Duodenal mucosa (tissue), 2 donors: ENCODE data around the gene AATK.
A peak's percentile ranks its signal among the peaks of the same experiment; 100 is the strongest.

Experiments
- H3K27ac ChIP-seq: one replicate; pipeline ENCODE4 v1.7.0; 2013; ENCODE audit warnings: low read depth, low read length
- H3K27me3 ChIP-seq, 2 donors: one replicate each; pipeline ENCODE4 v1.7.0; 2013; ENCODE audit warnings: low read length in 2 of 2, control low read depth in 1 of 2; ENCODE audit not compliant: insufficient read depth in 2 of 2, control insufficient read depth in 1 of 2
- H3K36me3 ChIP-seq, 2 donors: one replicate each; pipeline ENCODE4 v1.7.0; 2013; ENCODE audit warnings: low read length in 2 of 2, control low read depth in 1 of 2; ENCODE audit not compliant: insufficient read depth in 2 of 2, control insufficient read depth in 1 of 2
- H3K4me1 ChIP-seq, 2 donors: one replicate each; pipeline ENCODE4 v1.7.0; 2013; ENCODE audit warnings: low read length in 2 of 2, control low read depth in 1 of 2; ENCODE audit not compliant: insufficient read depth in 2 of 2, control insufficient read depth in 1 of 2
- H3K4me3 ChIP-seq, 2 donors: one replicate each; pipeline ENCODE4 v1.7.0; 2013; ENCODE audit warnings: low read length in 2 of 2, low read depth in 1 of 2
- H3K9ac ChIP-seq, 2 donors: one replicate each; pipeline ENCODE4 v1.7.0; 2013; ENCODE audit warnings: low read length in 2 of 2, low read depth in 1 of 2
- H3K9me3 ChIP-seq, 2 donors: one replicate each; pipeline ENCODE4 v1.7.0; 2013; ENCODE audit warnings: low read length in 2 of 2, control low read depth in 1 of 2; ENCODE audit not compliant: control insufficient read depth in 1 of 2

AATK gene

DNA sequence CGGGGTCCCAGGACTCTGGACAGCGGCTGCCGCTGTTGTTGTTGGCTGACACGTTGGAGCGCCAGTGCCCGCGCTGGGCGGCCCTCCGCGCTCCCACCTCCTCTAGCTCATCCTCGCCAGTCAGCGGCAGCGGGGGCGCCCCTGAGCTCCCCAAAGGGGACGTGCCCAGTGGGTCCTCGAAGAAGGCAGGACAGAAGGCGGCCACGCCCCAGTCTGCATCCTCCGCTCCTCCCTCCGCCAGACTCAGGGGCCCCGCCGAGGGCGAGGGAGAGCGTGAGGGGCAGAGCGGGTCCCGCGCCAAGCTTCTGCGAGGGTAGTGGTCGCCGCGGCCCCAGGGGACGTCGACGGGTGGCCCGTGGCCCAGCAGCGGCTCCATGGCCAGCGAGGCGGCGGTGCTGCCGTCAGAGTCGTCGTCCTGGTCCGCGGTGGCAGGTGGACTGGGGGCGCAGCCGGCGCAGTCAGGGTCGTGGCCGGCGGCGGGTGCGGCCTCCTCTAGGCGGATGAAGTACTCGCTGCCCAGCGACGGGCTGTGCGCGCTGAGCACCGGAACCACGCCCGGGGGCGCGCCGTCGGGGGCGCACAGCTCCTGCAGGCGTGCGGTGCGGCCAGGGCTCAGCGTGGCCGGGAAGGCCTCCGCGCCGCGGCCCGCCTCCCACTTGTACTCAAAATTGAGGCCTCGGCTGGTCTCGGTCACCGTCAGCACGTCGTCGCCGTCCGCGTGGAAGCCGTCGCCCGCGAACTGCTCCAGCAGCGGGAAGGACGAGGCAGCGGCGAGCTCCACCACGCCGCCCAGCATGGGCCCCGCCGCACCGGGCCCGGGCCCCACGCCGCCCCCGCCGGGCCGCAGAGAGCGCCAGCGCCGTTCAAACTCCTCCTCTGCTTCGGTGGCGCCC is 43.9 kb downstream of the AATK start:
- H3K27ac ChIP-seq, result no peak overlapping the region
- no peak overlapping the region for H3K9ac ChIP-seq
- no peaks in the 10 kb centered on the region for H3K9me3 ChIP-seq
- H3K36me3 ChIP-seq, result peaks cover 15 to 33% of the 10 kb centered on the region in 2 donors
- H3K27me3 ChIP-seq, result no peaks in the 10 kb centered on the region
- no peak overlapping the region for H3K4me3 ChIP-seq
- H3K4me1 ChIP-seq, result peaks cover 0 to 8% of the 10 kb centered on the region in 2 donors

DNA sequence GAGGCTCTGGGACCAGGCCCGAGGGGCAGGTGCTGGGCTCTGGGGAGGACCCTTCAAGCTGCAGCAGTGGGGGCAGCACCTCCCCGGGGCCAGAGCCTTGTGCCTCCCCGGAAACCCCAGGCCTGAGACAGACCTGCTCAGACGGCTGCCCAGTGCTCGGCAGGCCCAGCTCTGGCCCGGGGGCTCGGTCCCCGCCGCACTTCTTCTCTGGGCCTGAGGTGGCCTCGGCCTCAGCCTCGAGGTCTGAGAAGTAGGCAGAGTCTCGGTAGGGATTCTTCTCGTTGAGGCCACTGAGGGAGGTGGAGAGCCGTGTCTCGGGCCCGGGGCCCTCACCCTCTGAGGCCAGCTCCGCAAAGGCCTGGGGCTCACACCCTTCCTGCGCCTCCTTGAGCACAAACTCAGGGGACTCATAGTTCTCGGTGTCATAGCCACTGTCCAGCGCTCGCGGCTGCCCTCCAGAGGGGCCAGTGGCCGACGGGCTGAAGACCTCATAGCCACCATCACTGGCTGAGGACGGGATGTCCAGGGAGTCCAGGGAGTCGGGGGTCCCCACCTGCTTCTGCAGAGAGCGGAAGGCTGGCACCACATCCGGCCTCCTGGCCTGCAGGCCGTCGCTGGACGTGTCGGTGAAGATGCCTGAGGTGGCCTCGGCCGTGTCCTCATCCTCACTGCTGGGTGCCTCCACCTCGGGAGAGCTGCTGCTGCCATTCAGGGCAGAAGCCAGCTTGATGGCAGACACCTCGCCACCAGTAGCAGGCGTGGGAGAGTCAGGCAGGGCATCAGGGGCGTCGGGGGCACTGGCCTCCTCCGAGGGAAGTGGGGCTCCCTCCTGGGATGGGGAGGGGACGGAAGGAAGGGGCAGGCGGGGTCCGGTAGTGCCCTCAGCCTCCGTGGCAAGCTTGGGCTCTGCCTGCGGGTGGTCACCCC is 45.1 kb downstream of the AATK start:
- Histone ChIP-seq H3K36me3 (peaks cover 15 to 30% of the 10 kb centered on the region in 2 donors), H3K9ac (no peak overlapping the region), H3K27ac (no peak overlapping the region), H3K9me3 (no peaks in the 10 kb centered on the region), H3K27me3 (no peaks in the 10 kb centered on the region), H3K4me1 (peaks cover 0 to 8% of the 10 kb centered on the region in 2 donors), H3K4me3 (no peak overlapping the region)

DNA sequence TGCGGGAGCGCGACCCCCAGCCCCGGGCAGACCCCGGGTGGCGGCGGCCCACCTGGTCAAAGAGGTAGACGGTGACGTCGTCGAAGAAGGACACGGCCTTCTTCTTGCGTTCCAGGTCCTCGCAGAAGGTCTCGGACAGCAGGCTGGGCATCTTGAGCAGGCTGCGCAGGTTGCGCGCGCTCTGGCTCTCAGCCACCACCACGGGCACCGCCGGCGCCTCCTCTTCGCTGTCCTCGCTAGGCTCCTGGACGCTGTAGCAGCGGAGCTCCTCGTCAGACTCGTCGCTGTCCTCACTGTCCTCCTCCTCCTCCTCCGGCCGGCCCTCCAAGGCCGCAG is 45.9 kb downstream of the AATK start:
- Histone ChIP-seq H3K36me3 (peaks cover 15 to 30% of the 10 kb centered on the region in 2 donors), H3K9me3 (no peaks in the 10 kb centered on the region), H3K4me3 (no peak overlapping the region), H3K27ac (no peak overlapping the region), H3K27me3 (no peaks in the 10 kb centered on the region), H3K9ac (no peak overlapping the region), H3K4me1 (peaks cover 0 to 10% of the 10 kb centered on the region in 2 donors)

DNA sequence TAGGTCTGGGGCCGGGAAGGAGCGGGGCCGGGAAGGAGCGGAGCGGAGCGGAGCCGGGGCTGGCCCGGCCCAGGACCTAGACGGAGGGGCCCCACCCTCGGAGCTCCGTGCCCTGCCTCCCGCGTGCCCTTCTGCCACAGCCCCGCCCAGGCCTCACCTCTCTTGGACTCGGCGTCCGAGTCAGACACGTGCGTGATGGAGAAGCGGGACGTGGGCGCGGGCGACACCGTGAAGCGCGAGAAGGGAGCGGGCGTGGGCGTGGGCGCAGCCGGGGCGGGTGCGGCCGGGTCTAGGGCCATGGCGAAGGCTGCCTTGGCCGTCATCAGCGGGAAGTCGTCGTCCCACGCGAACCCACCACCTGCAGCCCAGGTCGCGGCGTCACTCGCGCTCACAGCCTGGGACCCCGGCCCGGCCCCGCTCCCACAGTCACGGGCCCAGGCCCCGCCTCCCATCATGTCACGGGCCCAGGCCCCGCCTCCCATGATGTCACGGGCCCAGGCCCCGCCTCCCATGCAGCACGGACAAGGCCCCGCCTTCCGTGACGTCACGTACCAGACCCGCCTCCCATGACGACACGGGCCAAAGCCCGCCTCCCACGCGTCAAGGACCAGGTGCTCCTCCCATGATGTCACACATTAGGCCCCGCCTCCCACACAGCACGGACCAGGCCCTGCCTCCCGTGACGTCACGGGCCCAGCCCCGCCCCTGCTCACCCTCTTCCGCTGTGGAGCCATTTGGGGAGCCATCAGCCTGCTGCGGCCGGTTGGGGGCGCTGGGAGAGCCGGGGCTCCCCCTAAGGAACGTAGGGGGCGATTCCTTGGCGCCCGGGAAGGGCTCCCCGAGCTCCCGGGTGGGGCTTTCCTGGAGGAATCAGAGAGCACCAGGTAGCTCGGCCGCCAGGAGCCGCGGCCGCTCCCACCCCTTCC is 46.5 kb downstream of the AATK start:
- H3K36me3 ChIP-seq, result peaks cover 15 to 29% of the 10 kb centered on the region in 2 donors
- H3K4me1 ChIP-seq, result peaks cover 0 to 16% of the 10 kb centered on the region in 2 donors
- no peaks in the 10 kb centered on the region for H3K9me3 ChIP-seq
- no peak overlapping the region for H3K9ac ChIP-seq
- no peak overlapping the region for H3K27ac ChIP-seq
- no peaks in the 10 kb centered on the region for H3K27me3 ChIP-seq
- H3K4me3 ChIP-seq, result peak overlapping the region in 1 of 2 donors; percentile 48

DNA sequence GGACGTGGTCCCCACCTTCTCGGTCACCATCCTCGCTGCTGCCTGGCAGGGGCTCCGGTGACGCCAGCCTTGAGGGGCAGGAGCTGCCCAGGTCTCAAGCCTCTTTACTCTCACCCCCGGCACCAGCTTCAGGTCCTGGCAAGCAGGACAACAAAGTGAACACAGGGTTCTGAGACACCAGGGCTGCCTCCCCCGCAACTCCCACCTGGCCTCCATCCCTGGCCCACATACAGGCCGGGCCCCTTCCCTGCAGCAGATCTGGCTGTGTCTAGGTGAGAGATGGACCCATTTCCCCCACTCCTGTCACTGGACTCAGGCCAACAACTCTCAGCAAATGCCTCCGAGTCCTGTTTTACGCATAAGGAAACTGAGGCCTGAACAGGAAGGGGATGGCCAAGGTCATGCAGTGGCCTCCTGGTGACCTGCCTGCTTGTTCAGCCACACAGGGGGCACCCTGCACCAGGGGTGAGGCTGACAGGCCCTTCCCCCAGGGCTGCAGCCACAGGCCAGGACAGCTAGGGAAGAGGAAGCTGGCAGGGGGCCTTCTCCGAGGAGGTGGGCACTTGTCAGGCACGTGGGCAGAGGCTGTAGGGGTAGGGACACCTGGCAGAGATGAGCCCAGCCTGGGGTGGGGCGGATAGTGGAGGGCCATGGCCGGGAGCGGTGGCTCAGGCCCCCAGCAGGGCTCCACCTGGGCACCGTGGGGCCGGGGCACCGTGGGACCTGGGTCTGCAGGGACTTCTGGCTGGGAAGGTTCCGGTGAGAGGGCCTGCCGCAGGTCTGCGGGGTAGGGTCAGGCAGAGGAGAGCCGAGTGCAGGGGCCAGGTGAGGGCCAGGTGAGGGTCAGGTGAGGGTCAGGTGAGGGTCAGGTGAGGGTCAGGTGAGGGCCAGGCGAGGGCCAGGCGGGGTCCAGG is 47.5 kb downstream of the AATK start:
- peaks cover 15 to 27% of the 10 kb centered on the region in 2 donors for H3K36me3 ChIP-seq
- H3K27me3 ChIP-seq, result no peaks in the 10 kb centered on the region
- no peak overlapping the region for H3K9ac ChIP-seq
- no peak overlapping the region for H3K4me3 ChIP-seq
- no peaks in the 10 kb centered on the region for H3K9me3 ChIP-seq
- no peak overlapping the region for H3K27ac ChIP-seq
- peaks cover 0 to 20% of the 10 kb centered on the region in 2 donors for H3K4me1 ChIP-seq

DNA sequence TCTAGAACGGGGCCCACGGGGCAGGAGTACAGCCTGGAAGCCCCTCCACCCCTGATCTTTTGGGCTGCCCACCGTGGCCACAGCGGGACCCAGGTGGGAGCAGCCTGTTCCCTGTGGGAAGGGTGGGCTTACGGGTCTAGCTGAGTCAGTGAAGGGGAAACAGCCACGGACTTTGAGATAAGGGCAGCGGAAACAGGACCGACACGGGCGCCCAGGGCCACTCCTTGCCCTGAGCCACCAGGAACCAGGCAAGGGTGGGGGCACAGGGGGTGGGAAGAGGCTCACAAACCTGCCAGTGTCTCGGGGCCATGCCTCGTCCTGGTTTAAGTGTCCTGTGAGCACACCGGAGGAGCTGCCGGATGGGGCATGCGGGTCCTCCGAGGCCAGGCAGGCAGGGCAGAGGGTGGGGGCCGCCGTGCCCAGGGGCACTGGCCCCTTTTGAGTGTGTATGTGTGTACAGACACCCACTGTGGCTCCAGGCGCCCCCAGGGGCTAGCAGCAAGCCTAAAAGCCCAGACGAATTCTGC is 48.3 kb downstream of the AATK start:
- Histone ChIP-seq H3K4me3 (no peak overlapping the region), H3K27ac (no peak overlapping the region), H3K9ac (no peak overlapping the region), H3K36me3 (peaks cover 15 to 21% of the 10 kb centered on the region in 2 donors), H3K4me1 (peaks cover 0 to 20% of the 10 kb centered on the region in 2 donors), H3K9me3 (no peaks in the 10 kb centered on the region), H3K27me3 (no peaks in the 10 kb centered on the region)

DNA sequence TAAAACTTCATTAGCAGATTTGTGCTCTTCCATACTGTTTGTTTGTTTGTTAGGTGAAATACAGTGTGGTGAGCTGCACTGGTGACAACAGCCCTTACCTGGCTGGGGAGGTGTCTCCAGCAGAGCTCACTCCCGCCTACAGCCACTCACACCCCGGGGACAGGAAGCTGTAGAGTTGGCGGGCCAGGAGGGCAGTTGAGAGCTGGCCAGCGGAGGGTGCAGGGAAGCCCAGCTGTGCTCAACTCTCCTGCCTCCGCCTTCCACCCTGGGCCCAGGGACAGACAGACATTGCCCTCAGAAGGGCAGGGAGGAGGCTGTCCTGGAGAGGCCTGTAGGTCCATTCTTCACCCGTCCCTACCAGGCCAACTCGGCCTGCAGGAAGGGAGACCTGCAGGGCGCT is 49.3 kb downstream of the AATK start:
- H3K27ac ChIP-seq, result no peak overlapping the region

DNA sequence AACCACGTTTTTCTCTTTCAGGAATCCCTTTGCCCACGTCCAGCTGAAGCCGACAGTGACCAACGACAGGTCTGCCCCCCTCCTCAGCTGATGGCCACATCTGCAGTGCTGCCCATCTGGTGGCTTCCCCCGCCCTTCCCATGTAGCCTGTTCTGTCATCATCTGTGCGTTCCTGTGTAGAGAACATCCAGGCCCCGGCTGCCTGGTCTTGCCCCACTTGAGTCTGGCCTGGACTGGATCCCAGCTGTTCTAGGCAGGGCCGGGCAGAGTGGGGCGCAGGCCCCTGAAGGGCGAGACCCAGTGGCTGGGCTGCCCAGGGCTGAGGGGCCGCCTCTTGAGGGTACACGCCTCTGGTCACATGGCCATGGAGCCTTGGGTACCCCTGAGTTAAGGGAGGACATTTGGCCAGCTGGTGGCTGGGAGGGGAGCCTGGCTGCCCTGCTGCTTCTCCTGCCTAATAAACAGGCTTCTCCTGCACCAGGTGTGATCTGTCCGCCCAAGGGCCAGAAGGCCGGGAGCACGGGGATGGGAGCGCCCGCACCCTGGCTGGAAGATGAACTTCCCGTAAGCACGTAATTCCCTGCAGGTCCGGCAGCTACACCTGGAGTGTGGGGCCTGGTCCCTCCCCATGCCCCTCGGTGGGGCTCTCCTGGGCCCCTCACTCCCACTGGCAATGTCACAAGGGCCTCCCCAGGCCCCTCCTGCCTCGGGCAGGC is 50.1 kb downstream of the AATK start:
- peaks cover 0 to 20% of the 10 kb centered on the region in 2 donors for H3K4me1 ChIP-seq
- H3K27ac ChIP-seq, result no peak overlapping the region
- H3K27me3 ChIP-seq, result no peaks in the 10 kb centered on the region
- no peaks in the 10 kb centered on the region for H3K9me3 ChIP-seq
- H3K36me3 ChIP-seq, result peaks cover 11 to 16% of the 10 kb centered on the region in 2 donors
- no peak overlapping the region for H3K4me3 ChIP-seq
- no peak overlapping the region for H3K9ac ChIP-seq

More for the DNA sequence above, 49.3 kb downstream of the AATK start:
- peaks cover 0 to 20% of the 10 kb centered on the region in 2 donors for H3K4me1 ChIP-seq
- peaks cover 15 to 19% of the 10 kb centered on the region in 2 donors for H3K36me3 ChIP-seq
- H3K4me3 ChIP-seq, result no peak overlapping the region
- no peak overlapping the region for H3K9ac ChIP-seq
- H3K9me3 ChIP-seq, result no peaks in the 10 kb centered on the region
- H3K27me3 ChIP-seq, result no peaks in the 10 kb centered on the region
